H54 (cell line): ENCODE results near the gene ARID3A.
"Not testable (repeated sequence)": the region's sequence is repeated elsewhere in the genome, so short reads cannot be mapped to it uniquely, and the experiment has no call there.

Experiments
- DNase-seq: peaks from one replicate; pipeline ENCODE4 v3.0.0; 2011; ENCODE audit warnings: low spot score, mixed read lengths; ENCODE audit not compliant: insufficient read length
- FAIRE-seq: peaks from 3 replicates; lab custom pipeline; 2011; peaks lifted over from hg19 to GRCh38; lab: Jason Lieb, UNC
- POLR2A ChIP-seq: IDR thresholded peaks from 2 replicates; pipeline ENCODE4 v1.6.1; 2011; ENCODE audit warnings: low read depth, mild to moderate bottlenecking, low read length

Gene ARID3A, protein sequence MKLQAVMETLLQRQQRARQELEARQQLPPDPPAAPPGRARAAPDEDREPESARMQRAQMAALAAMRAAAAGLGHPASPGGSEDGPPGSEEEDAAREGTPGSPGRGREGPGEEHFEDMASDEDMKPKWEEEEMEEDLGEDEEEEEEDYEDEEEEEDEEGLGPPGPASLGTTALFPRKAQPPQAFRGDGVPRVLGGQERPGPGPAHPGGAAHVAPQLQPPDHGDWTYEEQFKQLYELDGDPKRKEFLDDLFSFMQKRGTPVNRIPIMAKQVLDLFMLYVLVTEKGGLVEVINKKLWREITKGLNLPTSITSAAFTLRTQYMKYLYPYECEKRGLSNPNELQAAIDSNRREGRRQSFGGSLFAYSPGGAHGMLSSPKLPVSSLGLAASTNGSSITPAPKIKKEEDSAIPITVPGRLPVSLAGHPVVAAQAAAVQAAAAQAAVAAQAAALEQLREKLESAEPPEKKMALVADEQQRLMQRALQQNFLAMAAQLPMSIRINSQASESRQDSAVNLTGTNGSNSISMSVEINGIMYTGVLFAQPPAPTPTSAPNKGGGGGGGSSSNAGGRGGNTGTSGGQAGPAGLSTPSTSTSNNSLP

DNA sequence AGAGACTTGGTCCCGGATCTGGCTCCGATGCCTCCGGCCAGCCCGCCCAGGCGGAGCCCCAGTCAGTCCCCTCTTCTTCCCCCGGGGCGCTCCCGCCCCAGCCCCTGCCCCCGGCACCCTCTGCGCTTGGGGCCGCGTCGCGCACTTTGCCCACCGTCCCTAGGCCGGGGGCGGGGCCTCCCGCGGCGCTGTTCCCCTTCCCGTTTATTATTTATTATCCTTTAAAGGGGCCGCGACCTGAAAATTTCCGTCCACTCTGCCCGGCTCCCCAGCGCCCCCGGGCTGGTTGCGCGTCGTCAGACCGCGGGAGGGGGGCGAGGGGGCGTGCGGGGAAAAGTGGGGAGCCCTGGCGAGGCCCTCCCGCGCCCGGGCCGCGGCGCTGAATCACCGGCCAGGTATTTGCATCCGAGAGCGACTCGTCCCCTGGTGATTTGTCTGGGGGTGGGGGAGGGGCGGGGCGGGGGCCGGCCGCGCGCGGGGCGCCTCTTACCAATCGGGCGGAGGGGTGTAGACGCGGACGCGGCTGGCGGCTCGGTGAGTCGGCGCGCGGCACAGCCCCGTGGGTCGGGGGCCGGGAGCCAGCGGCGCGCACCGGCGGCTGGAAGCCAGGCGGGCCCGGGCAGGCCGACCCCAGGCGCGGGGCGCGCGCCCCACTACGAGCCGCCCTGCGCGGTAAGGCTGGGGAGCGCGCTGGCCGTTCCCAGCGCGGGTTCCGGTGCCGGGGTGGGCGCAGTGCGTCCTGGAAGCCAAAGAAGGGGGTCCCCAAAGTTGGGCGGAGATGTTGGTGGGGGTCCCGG, at the start of gene ARID3A:
Gene ARID3A, plus strand, starts transcription at position 510 of the 797 bp plus-strand sequence. CDS start 3,494 bp downstream, outside the sequence.
- FAIRE-seq = no peak
- peak; percentile 91 for DNase-seq

DNA sequence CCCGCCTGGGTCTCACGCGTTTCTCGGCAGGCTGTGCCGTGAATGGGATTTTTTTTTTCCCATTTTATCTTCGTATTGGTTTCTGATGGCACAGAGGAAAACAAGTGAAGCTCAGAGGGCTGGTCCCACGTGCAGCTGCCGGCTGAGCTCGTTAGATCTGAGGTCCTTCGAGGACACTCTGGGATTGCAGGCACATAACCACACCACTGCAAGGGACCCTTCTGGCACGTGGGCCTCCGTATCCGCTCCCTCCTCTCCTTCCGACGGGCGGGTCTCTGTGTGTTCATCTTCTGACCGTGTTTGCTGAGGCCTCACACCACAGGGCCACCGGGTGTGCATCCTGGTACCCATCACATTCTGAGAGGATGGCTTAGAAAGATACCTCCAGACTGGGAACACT, 49.7 kb upstream of the ARID3A start:
- TF ChIP-seq POLR2A = no peak
- FAIRE-seq = no peak

More for the DNA sequence above, at the start of gene ARID3A:
- peak; percentile 49 for TF ChIP-seq POLR2A

DNA sequence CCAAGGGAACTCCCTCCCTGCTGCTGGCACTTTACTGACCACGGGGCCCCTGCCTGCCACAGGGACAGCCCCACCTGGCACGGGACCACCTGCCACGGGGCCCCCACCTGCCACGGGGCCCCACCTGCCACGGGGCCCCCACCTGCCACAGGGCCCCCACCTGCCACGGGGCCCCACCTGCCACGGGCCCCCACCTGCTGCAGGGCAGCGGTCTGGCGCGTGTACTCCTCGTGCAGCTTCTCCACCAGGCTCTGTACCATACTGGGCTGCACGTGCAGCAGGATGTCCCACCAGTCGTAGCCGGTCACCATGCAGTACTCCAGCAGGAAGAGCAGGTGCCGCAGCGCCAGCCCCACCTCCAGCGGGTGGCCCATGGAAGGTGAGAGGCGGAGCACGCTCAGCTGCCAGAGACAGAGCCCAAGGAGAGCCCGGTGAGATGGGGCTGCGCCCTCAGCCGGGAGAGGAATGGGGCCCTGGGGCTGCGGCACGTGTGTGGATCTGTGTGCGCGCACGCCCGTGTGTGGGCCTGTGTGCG, 49.0 kb upstream of the ARID3A start:
- FAIRE-seq = no peak
- no peak for DNase-seq
- no peak for TF ChIP-seq POLR2A

More for the DNA sequence above, 49.7 kb upstream of the ARID3A start:
- DNase-seq = no peak

DNA sequence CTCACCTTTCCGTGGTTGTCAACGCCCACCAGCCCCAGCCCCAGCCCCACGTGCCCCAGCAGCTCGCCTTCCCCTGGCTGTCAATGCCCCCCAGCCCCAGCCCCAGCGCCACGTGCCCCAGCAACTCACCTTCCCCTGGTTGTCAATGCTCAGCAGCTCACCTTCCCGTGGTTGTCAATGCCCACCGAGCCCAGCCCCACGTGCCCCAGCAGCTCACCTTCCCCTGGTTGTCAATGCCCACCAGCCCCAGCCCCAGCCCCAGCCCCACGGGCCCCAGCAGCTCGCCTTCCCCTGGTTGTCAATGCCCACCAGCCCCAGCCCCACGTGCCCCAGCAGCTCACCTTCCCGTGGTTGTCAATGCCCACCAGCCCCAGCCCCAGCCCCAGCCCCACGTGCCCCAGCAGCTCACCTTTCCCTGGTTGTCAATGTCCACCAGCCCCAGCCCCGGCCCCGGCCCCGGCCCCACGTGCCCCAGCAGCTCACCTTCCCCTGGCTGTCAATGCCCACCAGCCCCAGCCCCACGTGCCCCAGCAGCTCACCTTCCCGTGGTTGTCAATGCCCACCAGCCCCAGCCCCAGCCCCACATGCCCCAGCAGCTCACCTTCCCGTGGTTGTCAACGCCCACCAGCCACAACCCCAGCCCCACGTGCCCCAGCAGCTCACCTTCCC, 47.7 kb upstream of the ARID3A start:
- not testable (repeated sequence) for DNase-seq, FAIRE-seq

DNA sequence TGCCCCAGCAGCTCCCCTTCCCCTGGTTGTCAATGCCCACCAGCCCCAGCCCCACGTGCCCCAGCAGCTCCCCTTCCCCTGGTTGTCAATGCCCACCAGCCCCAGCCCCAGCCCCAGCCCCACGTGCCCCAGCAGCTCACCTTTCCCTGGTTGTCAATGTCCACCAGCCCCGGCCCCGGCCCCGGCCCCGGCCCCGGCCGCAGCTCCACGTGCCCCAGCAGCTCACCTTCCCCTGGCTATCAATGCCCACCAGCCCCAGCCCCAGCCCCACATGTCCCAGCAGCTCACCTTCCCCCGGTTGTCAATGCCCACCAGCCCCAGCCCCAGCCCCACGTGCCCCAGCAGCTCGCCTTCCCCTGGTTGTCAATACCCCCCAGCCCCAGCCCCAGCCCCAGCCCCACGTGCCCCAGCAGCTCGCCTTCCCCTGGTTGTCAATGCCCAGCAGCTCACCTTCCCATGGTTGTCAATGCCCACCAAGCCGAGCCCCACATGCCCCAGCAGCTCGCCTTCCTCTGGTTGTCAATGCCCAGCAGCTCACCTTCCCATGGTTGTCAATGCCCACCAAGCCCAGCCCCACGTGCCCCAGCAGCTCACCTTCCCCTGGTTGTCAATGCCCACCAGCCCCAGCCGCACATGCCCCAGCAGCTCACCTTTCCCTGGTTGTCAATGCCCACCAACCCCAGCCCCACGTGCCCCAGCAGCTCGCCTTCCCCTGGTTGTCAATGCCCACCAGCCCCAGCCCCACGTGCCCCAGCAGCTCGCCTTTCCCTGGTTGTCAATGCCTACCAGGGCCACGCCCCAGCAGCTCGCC, 46.9 kb upstream of the ARID3A start:
- not testable (repeated sequence) for FAIRE-seq, DNase-seq

DNA sequence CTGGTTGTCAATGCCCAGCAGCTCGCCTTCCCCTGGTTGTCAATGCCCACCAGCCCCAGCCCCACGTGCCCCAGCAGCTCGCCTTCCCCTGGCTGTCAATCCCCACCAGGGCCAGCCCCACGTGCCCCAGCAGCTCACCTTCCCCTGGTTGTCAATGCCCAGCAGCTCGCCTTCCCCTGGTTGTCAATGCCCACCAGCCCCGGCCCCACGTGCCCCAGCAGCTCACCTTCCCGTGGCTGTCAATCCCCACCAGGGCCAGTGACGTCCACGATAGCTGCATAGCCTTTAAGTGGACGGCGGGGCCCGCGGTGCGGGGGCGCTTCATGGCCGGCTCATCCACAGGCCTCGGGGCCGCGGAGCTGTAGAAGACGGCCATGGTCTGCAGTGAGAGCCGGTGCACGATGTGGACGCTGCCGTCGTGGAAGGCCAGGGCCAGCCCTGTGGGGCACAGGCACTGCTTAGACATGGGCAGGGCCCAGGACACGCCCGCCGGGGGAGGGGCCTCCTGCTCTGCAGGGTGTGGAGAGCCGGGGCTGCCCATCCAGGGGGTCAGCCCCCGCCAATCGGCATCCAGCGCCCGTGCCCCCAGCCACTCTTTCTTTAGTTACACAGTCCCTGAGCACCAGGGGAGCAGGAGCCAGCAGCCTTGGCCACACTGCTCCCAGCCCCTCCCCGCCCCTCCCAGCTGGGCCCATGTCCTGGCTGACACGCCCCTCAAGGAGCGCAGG, 46.0 kb upstream of the ARID3A start:
- no peak for TF ChIP-seq POLR2A
- FAIRE-seq = no peak

DNA sequence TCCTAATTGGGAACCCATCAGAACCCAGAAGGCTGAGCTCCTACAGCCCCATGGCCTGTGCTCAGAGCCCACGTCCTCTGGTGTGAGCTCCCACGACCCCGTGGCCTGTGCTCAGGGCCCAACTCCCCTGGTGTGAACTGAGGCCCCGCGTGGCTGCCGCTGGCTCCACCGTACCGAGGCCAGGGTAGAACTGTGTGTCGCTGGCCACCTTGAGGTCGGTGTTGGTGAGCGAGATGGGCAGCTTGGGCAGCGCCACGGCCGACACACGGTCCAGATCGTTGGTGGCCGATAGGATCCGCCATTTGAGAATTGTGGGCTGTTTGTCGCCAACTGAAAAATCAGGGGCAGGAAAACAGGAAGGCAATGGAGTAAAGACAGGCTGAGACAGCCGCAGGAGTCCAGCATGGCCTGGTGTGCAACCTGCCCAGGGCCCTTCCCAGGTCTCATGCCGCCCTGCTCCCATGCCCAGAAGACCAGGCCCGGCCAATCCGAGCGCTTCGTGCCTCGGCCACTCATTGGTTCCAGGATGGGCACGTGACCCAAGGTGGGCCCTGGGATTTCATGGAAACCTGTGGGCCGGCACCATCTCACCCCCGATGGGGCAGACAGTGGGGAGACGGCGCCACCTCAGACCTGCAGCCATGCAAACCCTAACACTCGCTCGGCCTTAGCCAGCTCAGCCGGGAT, 44.3 kb upstream of the ARID3A start:
- FAIRE-seq = no peak
- DNase-seq = no peak
- no peak for TF ChIP-seq POLR2A

More for the DNA sequence above, 46.0 kb upstream of the ARID3A start:
- DNase-seq = no peak

DNA sequence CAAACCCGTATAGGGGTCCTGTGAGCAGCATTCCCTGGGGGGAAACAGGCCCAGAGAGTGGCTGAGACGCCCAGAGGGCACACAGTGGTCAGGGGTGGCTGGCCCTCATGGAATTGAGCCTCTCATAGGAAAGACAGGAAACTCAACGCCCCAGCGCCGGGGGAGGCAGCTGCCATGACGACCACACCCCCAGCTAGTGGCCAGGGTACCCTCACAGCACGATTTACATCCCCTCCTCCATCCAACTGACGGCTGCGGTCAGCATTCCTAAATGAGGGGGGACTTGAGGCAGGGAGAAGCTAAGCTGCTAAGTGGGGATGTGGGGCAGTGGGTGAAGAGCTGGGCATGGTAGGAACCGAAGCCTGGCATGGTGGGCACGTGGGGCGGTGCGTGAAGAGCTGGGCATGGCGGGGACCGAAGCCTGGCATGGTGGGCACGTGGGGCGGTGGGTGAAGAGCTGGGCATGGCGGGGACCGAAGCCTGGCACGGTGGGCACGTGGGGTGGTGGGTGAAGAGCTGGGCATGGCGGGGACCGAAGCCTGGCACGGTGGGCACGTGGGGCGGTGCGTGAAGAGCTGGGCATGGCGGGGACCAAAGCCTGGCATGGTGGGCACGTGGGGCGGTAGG, 42.9 kb upstream of the ARID3A start:
- FAIRE-seq (no peak), DNase-seq (no peak)
- no peak for TF ChIP-seq POLR2A

DNA sequence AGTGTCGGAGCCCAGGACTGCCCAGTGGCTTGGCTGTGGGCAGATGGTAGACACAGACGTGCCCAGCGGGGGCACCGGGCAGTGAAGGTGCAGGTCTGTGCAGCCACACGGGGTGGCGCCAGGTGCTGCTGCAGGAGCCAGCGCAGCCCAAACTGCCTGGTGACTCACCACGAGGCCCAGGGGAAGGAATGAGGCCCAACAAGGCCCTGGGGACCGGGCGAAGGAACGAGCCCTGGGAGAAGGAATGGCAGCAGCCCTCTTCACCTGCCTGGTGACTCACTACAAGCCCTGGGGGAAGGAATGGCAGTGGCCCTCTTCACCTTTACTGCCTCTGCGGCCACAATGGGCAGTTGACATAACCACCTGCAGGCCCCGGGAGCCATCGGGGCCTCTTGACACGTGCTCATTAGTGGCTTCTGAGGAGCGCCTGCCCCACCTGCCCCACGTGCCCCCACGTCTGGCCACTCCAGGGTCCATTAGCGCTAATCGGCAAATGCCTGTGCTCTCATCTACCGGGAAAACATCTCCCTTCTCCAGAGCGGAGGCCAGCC, 42.1 kb upstream of the ARID3A start:
- TF ChIP-seq POLR2A = no peak
- DNase-seq (no peak), FAIRE-seq (no peak)

DNA sequence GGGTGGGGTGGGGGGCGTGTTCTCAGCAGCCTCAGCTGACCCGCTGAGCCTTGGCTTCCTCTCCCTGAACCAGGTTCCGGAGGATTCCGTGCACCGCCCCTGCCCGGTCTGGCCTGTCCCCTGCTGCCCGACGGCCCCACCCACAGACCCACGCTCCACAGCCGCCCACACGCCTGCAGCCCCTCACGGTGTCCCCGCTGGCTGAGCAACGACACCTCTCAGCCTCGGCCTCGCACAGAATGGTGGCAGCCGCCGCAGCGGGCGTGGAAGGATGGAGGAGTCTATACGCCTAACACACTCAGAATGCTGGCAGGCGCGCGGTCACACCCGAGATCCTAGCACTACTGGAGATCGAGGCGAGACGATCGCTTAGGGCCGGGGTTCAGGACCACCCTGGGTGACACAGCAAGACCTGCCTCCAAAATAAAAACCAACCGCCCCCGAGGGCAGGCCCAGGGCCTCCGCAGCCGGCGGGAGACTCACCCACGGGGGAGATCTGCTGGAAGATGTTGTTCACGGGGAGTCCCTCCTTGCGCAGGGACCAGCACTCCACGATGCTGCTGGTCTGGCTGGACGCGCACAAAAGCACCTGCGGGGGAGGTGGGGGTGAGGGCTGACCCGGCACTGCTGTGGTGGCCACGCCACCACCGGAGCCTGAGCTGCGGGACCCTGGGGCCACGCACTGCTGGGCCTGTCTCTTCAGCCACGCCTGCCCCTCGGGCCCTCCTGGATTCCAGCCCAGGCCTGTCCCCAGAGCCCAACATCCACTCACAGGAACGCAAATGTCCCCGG, 41.2 kb upstream of the ARID3A start:
- FAIRE-seq (no peak), DNase-seq (no peak)
- TF ChIP-seq POLR2A = no peak
